Left ventricle myocardium inferior (tissue), 1 donor: Measurements from ENCODE around the gene DNAH8. TPM values are rescaled to one million over a fixed set of nuclear protein-coding genes. Genes with fewer than 3 reads are reported as not detected.

ENCODE experiments used
- DNase-seq: peaks from one replicate; pipeline ENCODE4 v3.0.0-alpha.2; 2020
- H3K27ac ChIP-seq: fragments of 200-600 bp; replicated peaks from 2 replicates; pipeline ENCODE4 v1.8.0; 2021
- H3K27me3 ChIP-seq: fragments of 200-600 bp; 2 replicates; pipeline ENCODE4 v1.8.0; 2021; ENCODE audit warnings: low read depth
- H3K36me3 ChIP-seq: fragments of 200-600 bp; 2 replicates; pipeline ENCODE4 v1.8.0; 2021
- H3K4me1 ChIP-seq: fragments of 200-600 bp; 2 replicates; pipeline ENCODE4 v1.8.0; 2021
- H3K4me3 ChIP-seq: fragments of 200-600 bp; 2 replicates; pipeline ENCODE4 v1.8.0; 2021; ENCODE audit warnings: mild to moderate bottlenecking, moderate library complexity
- H3K9me3 ChIP-seq: fragments of 200-600 bp; replicated peaks from 2 replicates; pipeline ENCODE4 v1.8.0; 2021
- intact Hi-C: fragments of 100-400 bp; cut with micrococcal nuclease; formaldehyde crosslinking; loops from one replicate; pipeline ENCODE4 v1.11.0; 2022
- total RNA-seq: library from RNA; stranded (reverse); fragmentation: NEBNext Ultra II Directional; extraction: Animal tissue kit (Norgen Biotek cat#: 25700); gene quantifications from one replicate; pipeline ENCODE4 v1.2.1, GENCODE V29; 2021
- TF ChIP-seq, protein P1 (sequence below): fragments of 200-600 bp; IDR thresholded peaks from 2 replicates; pipeline ENCODE4 v1.8.0; 2021; ENCODE audit warnings: antibody characterized with exemption, mild to moderate bottlenecking, borderline replicate concordance
- donor health status: DM: no; HTN: yes; CAD: no; lungs with severe emphysema.

The DNAH8 gene
- total RNA-seq, 1 donor from 2014 or later = 0.03 TPM

GRCh38 chr6:38736951-38737350, 21.8 kb downstream of the DNAH8 start:
- H3K27ac ChIP-seq = no peak overlapping the region
- H3K27me3 ChIP-seq = peaks cover 49% of the 10 kb centered on the region
- DNase-seq = no peak
- no peaks in the 10 kb centered on the region for H3K4me1 ChIP-seq
- peaks cover 13% of the 10 kb centered on the region for H3K9me3 ChIP-seq
- no peak overlapping the region for H3K4me3 ChIP-seq
- H3K36me3 ChIP-seq = no peaks in the 10 kb centered on the region
- intact Hi-C loops = no loop called here
- TF ChIP-seq, protein P1, sequence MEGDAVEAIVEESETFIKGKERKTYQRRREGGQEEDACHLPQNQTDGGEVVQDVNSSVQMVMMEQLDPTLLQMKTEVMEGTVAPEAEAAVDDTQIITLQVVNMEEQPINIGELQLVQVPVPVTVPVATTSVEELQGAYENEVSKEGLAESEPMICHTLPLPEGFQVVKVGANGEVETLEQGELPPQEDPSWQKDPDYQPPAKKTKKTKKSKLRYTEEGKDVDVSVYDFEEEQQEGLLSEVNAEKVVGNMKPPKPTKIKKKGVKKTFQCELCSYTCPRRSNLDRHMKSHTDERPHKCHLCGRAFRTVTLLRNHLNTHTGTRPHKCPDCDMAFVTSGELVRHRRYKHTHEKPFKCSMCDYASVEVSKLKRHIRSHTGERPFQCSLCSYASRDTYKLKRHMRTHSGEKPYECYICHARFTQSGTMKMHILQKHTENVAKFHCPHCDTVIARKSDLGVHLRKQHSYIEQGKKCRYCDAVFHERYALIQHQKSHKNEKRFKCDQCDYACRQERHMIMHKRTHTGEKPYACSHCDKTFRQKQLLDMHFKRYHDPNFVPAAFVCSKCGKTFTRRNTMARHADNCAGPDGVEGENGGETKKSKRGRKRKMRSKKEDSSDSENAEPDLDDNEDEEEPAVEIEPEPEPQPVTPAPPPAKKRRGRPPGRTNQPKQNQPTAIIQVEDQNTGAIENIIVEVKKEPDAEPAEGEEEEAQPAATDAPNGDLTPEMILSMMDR = no peak

GRCh38 chr6:38738261-38738660, 23.1 kb downstream of the DNAH8 start:
- no peak overlapping the region for H3K27ac ChIP-seq
- intact Hi-C loops = no loop called here
- H3K4me3 ChIP-seq = no peak overlapping the region
- H3K27me3 ChIP-seq = peaks cover 50% of the 10 kb centered on the region
- H3K4me1 ChIP-seq = no peaks in the 10 kb centered on the region
- no peaks in the 10 kb centered on the region for H3K36me3 ChIP-seq
- H3K9me3 ChIP-seq = peaks cover 13% of the 10 kb centered on the region
- no peak for DNase-seq
- TF ChIP-seq, protein P1 = no peak

- Histone ChIP-seq H3K27ac (no peak overlapping the region), H3K9me3 (peaks cover 12% of the 10 kb centered on the region), H3K4me3 (no peak overlapping the region), H3K36me3 (no peaks in the 10 kb centered on the region), H3K27me3 (peaks cover 60% of the 10 kb centered on the region), H3K4me1 (no peaks in the 10 kb centered on the region)
- TF ChIP-seq, protein P1 = peak; percentile 34
- intact Hi-C loops = no loop called here
- no peak for DNase-seq
Observed at GRCh38 chr6:38739532-38739931, 24.4 kb downstream of the DNAH8 start.

- no peak overlapping the region for H3K27ac ChIP-seq
- H3K36me3 ChIP-seq = no peaks in the 10 kb centered on the region
- H3K27me3 ChIP-seq = peaks cover 42% of the 10 kb centered on the region
- no peak for DNase-seq
- H3K4me1 ChIP-seq = no peaks in the 10 kb centered on the region
- H3K4me3 ChIP-seq = no peak overlapping the region
- H3K9me3 ChIP-seq = no peaks in the 10 kb centered on the region
- intact Hi-C loops = no loop called here
- TF ChIP-seq, protein P1 = no peak
Observed at GRCh38 chr6:38749473-38749872, 34.4 kb downstream of the DNAH8 start.

GRCh38 chr6:38750968-38751615, 36.0 kb downstream of the DNAH8 start:
- Histone ChIP-seq H3K36me3 (no peaks in the 10 kb centered on the region), H3K4me3 (no peak overlapping the region), H3K27me3 (peaks cover 26% of the 10 kb centered on the region), H3K4me1 (no peaks in the 10 kb centered on the region), H3K27ac (no peak overlapping the region), H3K9me3 (no peaks in the 10 kb centered on the region)
- DNase-seq = no peak
- TF ChIP-seq, protein P1 = no peak
- intact Hi-C loops = no loop called here
